BJ (cell line): Measurements from ENCODE around the gene CD52. TPM values are rescaled to one million over a fixed set of nuclear protein-coding genes. Genes with fewer than 3 reads are reported as not detected.
A peak's percentile ranks its signal among the peaks of the same experiment; 100 is the strongest.

Experiments used
- CTCF ChIA-PET: fragments of 350-600 bp; formaldehyde crosslinking; extraction: SDS; loops from one replicate; lab custom pipeline; 2021; ENCODE audit warnings: antibody characterized with exemption, inconsistent platforms; lab: Yijun Ruan, JAX
- POLR2A ChIA-PET: fragments of 300-600 bp; sonication (Branson Sonifier 250); formaldehyde crosslinking; extraction: SDS; loops from one replicate; lab custom pipeline; 2021; ENCODE audit warnings: antibody characterized with exemption; lab: Charles Lee
- DNase-seq: peaks from one replicate; pipeline ENCODE4 v3.0.0-alpha.2; 2011; ENCODE audit warnings: low read depth
- H3K27me3 ChIP-seq: 2 replicates; pipeline ENCODE4 v1.6.0; 2011; ENCODE audit warnings: low read length; ENCODE audit not compliant: control insufficient read depth, insufficient read depth
- H3K36me3 ChIP-seq: 2 replicates; pipeline ENCODE4 v1.5.1; 2011; ENCODE audit warnings: low read length; ENCODE audit not compliant: control insufficient read depth, insufficient read depth
- H3K4me3 ChIP-seq: 2 replicates; pipeline ENCODE4 v1.5.1; 2011; ENCODE audit warnings: low read depth, mild to moderate bottlenecking, control low read depth, low read length
- polyA plus RNA-seq: library from polyadenylated mRNA; depleted of rRNA; stranded (reverse); fragments of >200 nt; gene quantifications from 2 replicates; pipeline ENCODE4 v1.2.3, GENCODE V29; 2011
- TF ChIP-seq, protein P1 (sequence below): IDR thresholded peaks from 2 replicates; pipeline ENCODE4 v1.5.1; 2011; ENCODE audit warnings: low read depth, mild to moderate bottlenecking, control low read depth, inconsistent platforms, low read length, moderate library complexity; ENCODE audit not compliant: insufficient read depth

Gene CD52
- polyA plus RNA-seq, 1 experiment = not detected

DNA sequence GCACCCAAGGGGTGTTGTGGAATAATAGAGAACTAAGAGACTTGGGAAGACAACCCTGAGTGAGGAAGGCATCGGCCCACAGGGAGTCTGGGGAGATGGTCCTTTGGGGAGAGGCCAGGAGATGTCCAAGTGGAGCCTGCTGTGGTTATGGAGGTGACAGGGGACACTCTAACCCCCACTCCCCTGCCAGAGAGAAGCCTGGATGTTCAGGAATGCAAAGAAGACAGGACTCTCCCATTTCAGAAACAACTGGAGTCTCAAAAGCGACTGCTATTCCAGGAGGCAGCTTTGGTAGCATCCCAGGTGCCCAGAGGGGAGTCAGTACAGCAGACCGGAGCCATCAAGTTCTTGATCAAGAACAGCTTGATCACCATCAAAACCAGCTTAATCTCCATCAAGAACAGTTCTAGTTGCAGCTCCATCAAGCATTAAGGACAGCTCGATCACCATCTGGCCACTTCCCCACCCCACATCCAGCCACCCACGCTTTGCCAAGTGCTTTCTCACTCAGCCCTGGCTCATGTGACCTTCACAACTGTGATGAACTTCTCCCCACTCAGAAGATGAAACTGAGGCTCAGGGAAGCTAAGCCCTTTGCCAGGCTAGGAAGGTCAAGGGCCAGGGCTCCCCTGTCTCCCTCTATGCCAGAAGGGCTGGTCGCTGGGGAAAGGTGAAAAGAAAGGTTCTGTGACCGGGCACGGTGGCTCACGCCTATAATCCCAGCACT is 743 bp downstream of the CD52 start:
- Histone ChIP-seq H3K4me3 (no peak overlapping the region), H3K27me3 (peaks cover 1% of the 10 kb centered on the region), H3K36me3 (no peaks in the 10 kb centered on the region)
- TF ChIP-seq, protein P1, sequence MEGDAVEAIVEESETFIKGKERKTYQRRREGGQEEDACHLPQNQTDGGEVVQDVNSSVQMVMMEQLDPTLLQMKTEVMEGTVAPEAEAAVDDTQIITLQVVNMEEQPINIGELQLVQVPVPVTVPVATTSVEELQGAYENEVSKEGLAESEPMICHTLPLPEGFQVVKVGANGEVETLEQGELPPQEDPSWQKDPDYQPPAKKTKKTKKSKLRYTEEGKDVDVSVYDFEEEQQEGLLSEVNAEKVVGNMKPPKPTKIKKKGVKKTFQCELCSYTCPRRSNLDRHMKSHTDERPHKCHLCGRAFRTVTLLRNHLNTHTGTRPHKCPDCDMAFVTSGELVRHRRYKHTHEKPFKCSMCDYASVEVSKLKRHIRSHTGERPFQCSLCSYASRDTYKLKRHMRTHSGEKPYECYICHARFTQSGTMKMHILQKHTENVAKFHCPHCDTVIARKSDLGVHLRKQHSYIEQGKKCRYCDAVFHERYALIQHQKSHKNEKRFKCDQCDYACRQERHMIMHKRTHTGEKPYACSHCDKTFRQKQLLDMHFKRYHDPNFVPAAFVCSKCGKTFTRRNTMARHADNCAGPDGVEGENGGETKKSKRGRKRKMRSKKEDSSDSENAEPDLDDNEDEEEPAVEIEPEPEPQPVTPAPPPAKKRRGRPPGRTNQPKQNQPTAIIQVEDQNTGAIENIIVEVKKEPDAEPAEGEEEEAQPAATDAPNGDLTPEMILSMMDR = no peak
- DNase-seq = no peak
- ChIA-PET POLR2A (no interaction called here), CTCF (interaction anchor here (1.0 to 5.0 kb wide), 5 partner anchors 34 to 173 kb away, joined by 3 to 30 read pairs (median 4); partner anchors contain the start of genes SH3BGRL3 and ZNF593)

DNA sequence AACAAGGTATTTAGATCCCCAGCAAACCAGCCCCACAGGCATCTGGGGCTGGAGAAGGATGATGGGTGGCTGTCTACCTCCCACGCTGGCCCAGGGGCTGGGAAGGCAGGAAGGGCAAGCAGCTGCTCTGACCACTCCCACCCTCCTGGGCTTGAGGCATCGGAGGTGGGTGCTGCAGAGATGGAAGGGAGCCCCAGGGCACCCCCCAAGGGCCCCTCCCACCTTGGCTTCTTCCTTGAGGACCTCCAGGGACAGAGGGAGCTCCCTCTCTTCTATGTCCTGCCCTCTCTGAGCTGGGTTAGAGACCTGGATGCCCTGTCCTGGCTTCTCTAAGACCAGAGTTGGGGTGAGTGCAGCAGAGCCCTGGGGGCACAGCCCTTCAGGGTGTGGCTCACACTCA is 3.1 kb downstream of the CD52 start:
- no peak for DNase-seq
- Histone ChIP-seq H3K36me3 (no peaks in the 10 kb centered on the region), H3K4me3 (no peak overlapping the region), H3K27me3 (0 out of 2 replicates have a peak, but pooled peaks cover 1% of the 10 kb centered on the region)
- ChIA-PET CTCF (interaction anchor here (0.9 to 4.0 kb wide), 26 partner anchors 9 to 286 kb away, joined by 3 to 67 read pairs (median 6); partner anchors contain the start of genes CATSPER4, CEP85, SH3BGRL3 and UBXN11), POLR2A (no interaction called here)
- TF ChIP-seq, protein P1 = no peak

DNA sequence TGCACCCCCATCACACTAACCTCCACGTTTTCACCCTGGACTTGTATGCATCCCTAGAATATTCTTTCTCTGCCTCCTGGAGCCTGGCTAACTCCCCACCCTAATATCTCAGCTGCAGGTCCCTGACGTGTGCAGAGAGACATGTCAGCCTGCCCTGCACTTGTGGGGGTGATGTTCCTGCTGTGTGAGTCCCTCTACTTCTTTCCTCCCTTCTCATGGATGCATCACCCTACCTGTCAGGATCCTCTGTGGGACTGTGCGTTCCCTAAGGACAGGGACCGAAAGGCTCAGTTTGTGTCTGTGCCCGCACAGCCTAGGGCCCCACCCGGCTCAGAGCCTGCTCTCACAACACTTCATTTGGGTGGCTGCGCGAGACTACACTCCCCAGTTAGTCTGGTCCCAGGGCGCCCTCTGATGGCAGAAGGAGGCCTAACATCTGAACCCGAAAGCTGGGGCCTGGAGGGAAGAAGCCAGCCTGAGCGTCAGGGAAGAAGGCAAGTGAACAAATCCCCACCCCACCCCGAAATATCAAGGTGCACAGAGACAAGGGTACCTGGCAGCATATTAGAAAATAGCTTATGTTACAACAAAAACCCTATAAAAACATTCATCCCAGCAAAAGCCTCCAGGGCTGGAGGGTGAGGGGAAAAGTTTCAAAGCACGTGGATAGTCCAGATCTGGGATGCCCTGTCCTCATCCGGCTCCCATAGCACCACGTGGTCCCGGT is 3.7 kb downstream of the CD52 start:
- ChIA-PET CTCF (interaction anchor here (0.6 to 4.0 kb wide), 41 partner anchors 8 to 290 kb away, joined by 3 to 67 read pairs (median 6); partner anchors contain the start of genes CATSPER4, CEP85, SH3BGRL3 and UBXN11), POLR2A (no interaction called here)
- 0 out of 2 replicates have a peak, but pooled peaks cover 1% of the 10 kb centered on the region for H3K27me3 ChIP-seq
- H3K36me3 ChIP-seq = no peaks in the 10 kb centered on the region
- no peak overlapping the region for H3K4me3 ChIP-seq
- TF ChIP-seq, protein P1 = peak; percentile 94
- DNase-seq = peak; percentile 21

DNA sequence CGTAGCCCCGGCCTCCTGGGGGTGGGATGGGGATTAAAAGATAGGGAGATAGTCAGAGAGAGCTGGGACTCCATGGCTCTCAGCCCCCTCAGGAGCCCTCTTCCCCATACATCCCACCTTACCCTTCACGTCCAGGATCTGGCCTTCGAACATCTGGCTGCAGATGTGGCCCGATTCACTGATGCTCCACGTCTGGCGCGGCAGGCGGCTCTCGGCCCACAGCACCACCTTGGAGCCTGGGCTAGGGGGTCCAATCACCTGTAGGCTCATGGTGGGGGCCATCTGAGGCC is 4.2 kb downstream of the CD52 start:
- 0 out of 2 replicates have a peak, but pooled peaks cover 1% of the 10 kb centered on the region for H3K27me3 ChIP-seq
- DNase-seq = no peak
- TF ChIP-seq, protein P1 = no peak
- POLR2A ChIA-PET = no interaction called here
- CTCF ChIA-PET = interaction anchor here (0.6 to 4.0 kb wide), 38 partner anchors 8 to 290 kb away, joined by 3 to 67 read pairs (median 6); partner anchors contain the start of genes CATSPER4, CEP85, SH3BGRL3 and UBXN11
- H3K4me3 ChIP-seq = no peak overlapping the region
- no peaks in the 10 kb centered on the region for H3K36me3 ChIP-seq

DNA sequence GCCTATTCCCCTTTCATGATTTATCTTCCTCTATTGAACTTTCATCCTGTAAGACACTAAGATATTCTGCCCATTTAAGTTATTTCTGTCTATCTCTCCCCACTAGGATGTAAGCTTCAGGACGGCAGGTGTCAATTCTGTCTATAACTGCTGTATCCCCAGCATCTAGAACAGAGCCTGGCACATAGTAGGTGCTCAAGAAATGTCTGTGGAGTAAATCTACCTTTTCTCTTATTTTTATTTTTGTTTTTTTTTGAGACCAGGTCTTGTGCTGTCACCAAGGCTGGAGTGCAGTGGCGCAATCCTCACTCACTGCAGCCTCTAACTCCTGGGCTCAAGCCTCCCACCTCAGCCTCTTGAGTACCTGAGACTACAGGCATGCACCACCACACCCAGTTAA is 5.6 kb downstream of the CD52 start:
- H3K4me3 ChIP-seq = no peak overlapping the region
- CTCF ChIA-PET = interaction anchor here (0.7 to 4.0 kb wide), 6 partner anchors 38 to 652 kb away, joined by 3 to 67 read pairs (median 14); partner anchors contain the start of genes CEP85 and ZNF593
- TF ChIP-seq, protein P1 = no peak
- no peaks in the 10 kb centered on the region for H3K36me3 ChIP-seq
- POLR2A ChIA-PET = no interaction called here
- no peak for DNase-seq
- H3K27me3 ChIP-seq = 0 out of 2 replicates have a peak, but pooled peaks cover 1% of the 10 kb centered on the region
